GM21723 (cell line): ENCODE results near the gene B4GALT4.

Experiments used
- ATAC-seq: cut with Tn5 transposase; IDR thresholded peaks from one replicate; pipeline ENCODE4 v1.9.1; 2021; ENCODE audit warnings: mild to moderate bottlenecking, moderate library complexity; ENCODE audit not compliant: unreplicated experiment

Gene B4GALT4

GRCh38 chr3:119238363-119238762 lies 2.3 kb downstream of the B4GALT4 start:
- ATAC-seq = no peak

GRCh38 chr3:119237299-119237698 lies 3.4 kb downstream of the B4GALT4 start:
- no peak for ATAC-seq

DNA sequence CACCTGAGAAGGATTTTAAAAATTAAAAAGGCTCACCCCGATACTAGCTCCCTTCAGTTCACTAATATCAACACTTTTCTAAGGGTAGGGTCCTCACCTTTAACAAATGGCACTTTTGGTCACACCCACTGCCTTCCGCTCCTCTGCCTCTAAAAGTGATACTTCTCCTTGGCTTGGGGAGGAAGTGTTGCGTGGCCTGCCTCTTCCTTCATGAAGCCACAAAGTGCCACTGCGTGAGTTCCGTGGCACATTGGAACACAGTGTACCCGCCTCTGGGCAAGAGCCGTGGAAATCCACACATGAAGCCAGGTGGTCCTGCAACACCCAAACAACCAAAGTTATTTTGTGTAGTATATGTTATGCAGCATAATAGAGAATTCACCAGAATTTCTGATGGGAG lies 3.9 kb downstream of the B4GALT4 start:
- no peak for ATAC-seq

- no peak for ATAC-seq
Measured at GRCh38 chr3:119235151-119235550, 5.5 kb downstream of the B4GALT4 start.

GRCh38 chr3:119234610-119235009 lies 6.1 kb downstream of the B4GALT4 start:
- ATAC-seq = no peak

DNA sequence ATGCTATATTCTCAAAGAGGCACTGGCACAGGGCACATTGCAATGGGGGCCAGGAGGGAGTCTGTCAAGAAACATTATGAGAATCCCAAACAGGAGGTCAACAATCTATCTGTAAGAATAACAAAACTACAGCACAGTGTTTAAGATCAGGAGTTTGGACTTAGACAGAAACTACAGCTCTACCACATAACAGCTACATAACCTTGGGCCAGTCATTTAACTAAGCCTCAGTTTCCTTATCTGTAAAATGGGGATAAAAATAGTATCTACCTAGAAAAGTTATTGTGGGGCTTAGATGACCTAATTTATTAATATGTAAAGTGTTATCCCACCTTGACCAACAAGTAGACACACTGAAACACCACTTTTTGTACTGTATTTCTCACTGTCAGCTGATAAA lies 9.9 kb downstream of the B4GALT4 start:
- no peak for ATAC-seq

DNA sequence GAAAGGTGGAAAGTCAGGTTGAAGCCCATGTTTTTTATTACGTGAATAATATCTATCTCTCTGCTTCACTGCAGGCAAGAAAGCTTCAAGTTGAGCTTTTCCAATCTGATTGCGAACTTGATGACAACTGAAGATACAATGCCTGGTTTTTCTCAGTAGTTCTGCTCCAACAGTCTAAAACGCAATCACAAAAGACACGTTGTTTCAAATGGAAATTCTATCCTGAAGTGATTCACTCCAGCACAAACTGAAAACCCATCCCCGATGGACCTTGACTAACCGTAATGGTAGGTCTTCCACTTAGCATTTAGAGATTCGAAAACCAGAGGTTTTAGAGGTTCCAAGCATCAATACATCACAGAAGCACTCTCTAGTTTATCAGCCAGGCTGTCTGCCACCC lies 10.6 kb downstream of the B4GALT4 start:
- no peak for ATAC-seq

- no peak for ATAC-seq
Measured at GRCh38 chr3:119229190-119229589, 11.5 kb downstream of the B4GALT4 start.

DNA sequence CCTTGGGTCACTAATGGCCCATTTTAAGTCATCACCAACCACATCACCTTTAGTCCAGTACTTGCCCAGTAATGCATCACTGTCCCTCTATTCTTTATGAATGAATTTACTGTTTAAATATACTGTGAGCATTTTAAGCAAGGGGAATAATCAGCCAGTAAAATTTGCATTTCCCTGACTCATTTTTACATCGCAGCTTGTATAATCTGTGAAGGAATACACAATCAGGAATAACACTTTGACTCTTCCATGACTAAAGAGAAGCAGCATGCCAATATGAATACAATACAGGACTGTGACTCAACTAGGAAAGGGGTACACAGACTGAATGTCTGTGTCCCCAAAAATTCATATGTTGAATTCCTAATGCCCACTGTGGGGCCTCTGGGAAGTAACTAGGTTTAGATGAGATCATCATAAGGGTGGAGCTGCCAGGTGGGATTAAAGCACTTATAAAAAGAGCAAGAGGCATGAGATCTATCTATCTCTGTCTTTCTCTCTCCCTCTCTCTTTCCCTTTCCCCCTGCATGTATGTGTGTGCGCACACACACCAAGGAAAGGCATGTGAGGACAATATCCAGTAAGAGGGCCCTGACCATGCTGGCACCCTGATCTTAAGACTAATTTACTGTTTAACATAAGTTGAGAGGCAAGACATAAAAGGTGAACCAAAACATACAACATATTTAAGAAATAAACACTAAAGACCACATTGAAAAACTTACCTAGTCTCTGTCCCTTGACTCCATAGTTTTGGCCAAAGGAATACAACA lies 12.1 kb downstream of the B4GALT4 start:
- no peak for ATAC-seq

- ATAC-seq = no peak
Measured at GRCh38 chr3:119227070-119227850, 13.4 kb downstream of the B4GALT4 start.

DNA sequence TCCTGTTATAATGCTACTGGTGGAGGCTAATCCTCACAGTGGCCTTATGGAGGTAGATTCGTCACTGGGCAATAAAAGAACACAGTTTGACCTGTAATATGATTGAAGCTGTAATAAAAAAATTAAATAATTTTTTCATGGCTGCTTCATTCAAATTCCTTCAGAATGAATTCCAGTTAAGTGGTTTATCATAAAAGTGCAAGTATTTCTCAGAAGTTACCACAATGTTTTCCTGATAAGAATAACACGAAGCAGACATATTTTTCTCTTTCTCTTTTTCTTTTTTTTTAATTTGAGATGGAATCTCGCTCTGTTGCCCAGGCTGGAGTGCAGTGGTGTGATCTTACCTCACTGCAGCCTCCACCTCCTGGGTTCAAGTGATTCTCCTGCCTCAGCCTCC lies 15.6 kb downstream of the B4GALT4 start:
- ATAC-seq = no peak

GRCh38 chr3:119223511-119223910 lies 17.2 kb downstream of the B4GALT4 start:
- no peak for ATAC-seq

GRCh38 chr3:119222391-119222790 lies 18.3 kb downstream of the B4GALT4 start:
- ATAC-seq = no peak

GRCh38 chr3:119221779-119222320 lies 18.8 kb downstream of the B4GALT4 start:
- ATAC-seq = no peak

DNA sequence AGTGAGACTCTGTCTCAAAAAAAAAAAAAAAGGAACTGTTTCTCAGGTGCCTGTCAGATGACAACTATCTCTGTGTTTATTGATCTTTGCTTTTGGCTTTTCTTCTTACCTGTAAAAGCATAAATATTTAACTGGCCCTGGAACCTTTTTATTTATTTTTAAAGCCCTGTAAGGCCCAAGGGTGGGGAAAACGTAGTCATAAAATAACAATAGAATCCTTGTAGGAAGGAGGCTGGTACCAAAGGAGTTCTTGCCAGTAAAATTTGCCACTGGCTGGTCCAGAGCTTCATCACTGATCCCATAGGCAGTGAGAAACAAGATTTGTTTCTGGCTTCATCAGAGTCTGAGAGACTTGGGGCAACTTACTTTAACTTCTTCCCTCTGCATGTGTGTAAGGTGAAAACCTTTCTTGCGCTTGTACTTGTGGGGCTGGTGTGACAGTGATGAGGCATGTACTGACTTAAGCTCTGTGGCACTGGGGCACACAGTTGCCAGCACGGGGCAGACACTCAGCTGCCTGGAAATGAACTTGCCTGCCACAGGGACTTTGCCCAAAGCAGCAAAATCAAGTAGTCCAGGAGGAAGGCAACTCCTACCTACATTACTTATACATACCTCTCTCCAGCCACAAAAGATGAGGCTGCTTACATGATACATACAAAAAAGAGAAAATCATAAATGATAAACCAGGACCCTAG lies 19.6 kb downstream of the B4GALT4 start:
- no peak for ATAC-seq

DNA sequence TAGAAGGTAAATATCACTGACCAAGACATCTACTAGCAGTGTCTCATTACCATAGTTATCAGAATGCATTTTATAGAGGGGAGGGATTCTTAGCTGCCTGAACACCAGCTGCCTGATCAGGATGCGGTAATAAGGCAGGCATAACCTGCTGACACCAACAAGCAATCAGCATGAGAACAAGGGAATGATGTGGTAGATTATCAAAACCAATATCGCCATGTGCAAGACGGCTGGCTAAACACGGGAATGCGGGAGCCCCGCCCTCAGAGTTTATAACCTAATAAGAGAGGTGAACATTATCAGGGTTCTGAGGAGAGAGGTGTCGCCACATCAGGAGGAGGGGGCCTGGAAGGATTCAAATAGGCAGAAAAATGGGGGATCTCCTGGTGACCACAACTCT lies 20.5 kb downstream of the B4GALT4 start:
- no peak for ATAC-seq

DNA sequence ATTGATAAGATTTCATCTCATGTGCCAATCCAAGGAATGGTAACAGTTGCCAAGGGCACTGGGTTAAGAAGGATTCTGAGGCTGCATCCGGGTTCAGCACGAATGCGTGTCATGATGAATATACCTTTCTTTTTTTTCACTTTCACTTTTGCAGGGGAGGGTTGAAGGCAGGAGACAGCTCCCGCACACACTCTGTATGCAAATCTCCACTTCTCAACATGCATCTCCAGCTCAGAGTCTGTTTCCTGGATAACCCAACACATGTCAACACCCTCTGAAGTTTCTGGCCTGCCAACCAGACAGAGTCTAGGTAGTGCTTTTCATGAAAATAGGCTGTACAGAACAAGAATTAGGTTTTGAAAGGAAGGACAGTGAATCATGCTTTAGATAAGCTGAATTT lies 21.6 kb downstream of the B4GALT4 start:
- ATAC-seq = peak; percentile 99

DNA sequence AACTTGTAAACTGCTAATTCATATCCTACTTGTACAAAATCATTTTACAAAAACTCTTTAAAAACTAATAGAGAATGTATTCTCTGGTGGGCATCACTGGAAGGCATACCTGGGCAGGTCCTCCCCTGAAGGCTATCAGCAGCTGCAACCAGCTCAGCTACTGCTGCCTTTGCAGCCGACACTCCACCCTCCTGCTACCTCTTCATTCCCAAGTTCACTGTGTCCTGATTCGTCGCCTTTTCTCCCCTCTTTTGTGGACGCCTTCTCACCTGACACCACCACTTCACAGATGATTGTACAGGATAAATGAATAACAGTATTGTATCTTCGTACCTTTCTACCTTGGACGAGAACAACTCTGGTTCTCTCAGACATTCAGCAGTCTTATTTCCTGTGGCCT lies 28.9 kb downstream of the B4GALT4 start:
- no peak for ATAC-seq

DNA sequence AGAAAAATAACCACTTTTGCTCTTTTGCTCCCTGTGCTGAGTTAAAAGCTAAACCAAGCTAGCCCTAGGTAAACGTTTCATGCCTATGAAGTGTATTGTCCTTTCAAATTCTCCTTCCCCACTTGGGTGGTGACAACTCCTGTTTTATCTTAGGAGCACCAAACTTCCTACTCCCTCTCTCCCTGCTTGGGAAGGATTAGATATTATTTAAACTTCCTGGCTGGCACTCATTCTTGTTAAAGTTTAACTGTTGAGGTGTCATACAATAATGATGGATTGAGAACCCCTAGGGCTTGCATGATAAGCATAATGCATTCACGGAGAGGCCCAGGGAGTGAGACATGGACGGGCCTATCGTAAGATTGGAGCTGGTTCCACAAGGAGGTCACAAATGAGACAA lies 29.5 kb downstream of the B4GALT4 start:
- no peak for ATAC-seq

DNA sequence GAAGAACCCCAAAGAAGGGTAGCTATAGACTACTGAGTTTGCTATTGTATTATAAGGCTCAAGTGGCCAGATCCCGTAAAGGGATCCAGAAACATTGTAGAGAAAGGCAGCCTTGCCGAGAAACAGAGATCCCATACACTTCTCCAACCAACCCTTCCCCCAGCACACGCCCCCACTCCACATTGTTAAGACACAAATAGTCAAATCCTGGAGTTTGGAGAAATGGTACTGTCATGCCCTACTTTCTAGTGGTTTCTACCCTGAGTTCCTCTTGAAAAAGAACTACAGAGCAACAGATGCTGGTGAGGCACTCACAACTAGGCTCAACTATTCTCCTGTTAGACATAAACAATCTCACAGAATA lies 33.2 kb downstream of the B4GALT4 start:
- no peak for ATAC-seq
